ENCODE results near the gene TRMT1.

Gene TRMT1

GRCh38 chr19:13058951-13059660, 57.4 kb downstream of the TRMT1 start:
- no peak for TF ChIP-seq CTCF (IDR thresholded peaks at IDR 0.05)
- DNase-seq (ENCODE audit: low spot score), result no peak
- Histone ChIP-seq H3K4me3 (no peak overlapping the region), H3K27ac (peak overlapping the region; percentile 69 to 90)

- Histone ChIP-seq H3K4me3 (peak overlapping the region; percentile 48), H3K27ac (peak overlapping the region; percentile 99)
- no peak for TF ChIP-seq CTCF (IDR thresholded peaks at IDR 0.05)
- DNase-seq (ENCODE audit: low spot score), result no peak
Observed at GRCh38 chr19:13057744-13058143, 58.8 kb downstream of the TRMT1 start.

GRCh38 chr19:13057147-13057572, 59.4 kb downstream of the TRMT1 start:
- DNase-seq (ENCODE audit: low spot score), result no peak
- TF ChIP-seq CTCF (IDR thresholded peaks at IDR 0.05), result no peak
- H3K27ac ChIP-seq, result peak overlapping the region; percentile 99
- H3K4me3 ChIP-seq, result peak overlapping the region; percentile 48

- Histone ChIP-seq H3K4me3 (peak overlapping the region; percentile 59), H3K27ac (peak overlapping the region; percentile 99)
- TF ChIP-seq CTCF (IDR thresholded peaks at IDR 0.05), result no peak
- no peak for DNase-seq (ENCODE audit: low spot score)
Observed at GRCh38 chr19:13056052-13056660, 60.4 kb downstream of the TRMT1 start.

GRCh38 chr19:13055213-13056051, 61.1 kb downstream of the TRMT1 start:
- no peak for TF ChIP-seq CTCF (IDR thresholded peaks at IDR 0.05)
- H3K27ac ChIP-seq, result peak overlapping the region; percentile 99
- peak overlapping the region; percentile 59 for H3K4me3 ChIP-seq
- peak; percentile 92 for DNase-seq (ENCODE audit: low spot score)
